ENCODE measurements around the gene PGM2L1. TPM values are rescaled to one million over a fixed set of nuclear protein-coding genes. Genes with fewer than 3 reads are reported as not detected.
"Not testable (repeated sequence)": the region's sequence is repeated elsewhere in the genome, so short reads cannot be mapped to it uniquely, and the experiment has no call there.

PGM2L1 gene
- total and polyA plus RNA-seq, 11 donors = 0.57 to 3.1 (median 1.8) TPM

DNA sequence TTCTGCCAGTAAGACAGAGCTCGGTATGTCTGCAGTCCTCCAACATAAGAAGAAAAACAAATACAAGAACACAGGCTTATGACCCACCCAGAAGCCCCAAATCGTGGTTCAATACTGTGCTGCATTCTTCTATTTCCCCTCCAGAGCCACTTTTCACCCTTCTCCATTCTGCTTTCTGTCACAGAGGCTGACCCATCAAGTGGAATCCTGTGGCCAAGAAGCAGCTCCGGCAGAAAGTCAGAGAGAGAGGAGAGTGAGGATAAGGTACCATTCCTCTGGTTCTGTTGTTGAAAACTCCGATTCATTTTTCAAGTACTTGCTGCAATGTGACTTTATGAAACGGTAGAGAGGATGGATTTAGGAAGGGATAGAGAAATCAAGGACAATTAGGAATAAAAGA, 30.4 kb downstream of the PGM2L1 start:
- Histone ChIP-seq H3K36me3 (peaks cover 0 to 24% (median 13%) of the 10 kb centered on the region in 9 donors), H3K27me3 (no peaks in the 10 kb centered on the region), H3K9me3 (no peaks in the 10 kb centered on the region), H3K4me3 (no peak overlapping the region), H3K27ac (no peak overlapping the region), H3K4me1 (no peaks in the 10 kb centered on the region)
- 82 to 92% (median 86%) methylated on average over 5 of the region's 5 CpGs for WGBS, 4 donors
- DNase-seq (no peak), ATAC-seq (no peak)
- intact Hi-C loops (cut with DNase I) = no loop called here
- no peak for TF ChIP-seq CTCF (IDR thresholded peaks at IDR 0.05)
- no peak for TF ChIP-seq POLR2A (IDR thresholded peaks at IDR 0.05)

- no peaks in the 10 kb centered on the region for H3K27me3 ChIP-seq
- H3K4me1 ChIP-seq = no peaks in the 10 kb centered on the region
- peaks cover 0 to 24% (median 16%) of the 10 kb centered on the region in 9 donors for H3K36me3 ChIP-seq
- TF ChIP-seq POLR2A (IDR thresholded peaks at IDR 0.05) = no peak
- no peak for TF ChIP-seq CTCF (IDR thresholded peaks at IDR 0.05)
- DNase-seq (no peak), ATAC-seq (no peak)
- no peak overlapping the region for H3K4me3 ChIP-seq
- intact Hi-C loops (cut with DNase I) = no loop called here
- H3K9me3 ChIP-seq = no peaks in the 10 kb centered on the region
- no peak overlapping the region for H3K27ac ChIP-seq
- 68 to 90% (median 76%) methylated on average over 2 of the region's 2 CpGs for WGBS, 4 donors
Measured at GRCh38 chr11:74366576-74366975, 31.7 kb downstream of the PGM2L1 start.

- peaks cover 0 to 24% (median 16%) of the 10 kb centered on the region in 9 donors for H3K36me3 ChIP-seq
- H3K27ac ChIP-seq; H3K9me3 ChIP-seq; H3K27me3 ChIP-seq; ATAC-seq; DNase-seq; H3K4me1 ChIP-seq; intact Hi-C loops (cut with DNase I); H3K4me3 ChIP-seq: not testable (repeated sequence)
- WGBS, 4 donors = 86 to 100% (median 100%) methylated on average over 1 to 3 of the region's 3 CpGs
Measured at GRCh38 chr11:74365805-74366204, 32.4 kb downstream of the PGM2L1 start.

- H3K36me3 ChIP-seq = peaks cover 0 to 30% (median 5%) of the 10 kb centered on the region in 9 donors
- H3K4me3 ChIP-seq = no peak overlapping the region
- H3K9me3 ChIP-seq = peaks cover 0 to 7% (median 0%) of the 10 kb centered on the region in 12 donors
- TF ChIP-seq POLR2A (IDR thresholded peaks at IDR 0.05) (no peak), CTCF (IDR thresholded peaks at IDR 0.05) (no peak)
- DNase-seq (no peak), ATAC-seq (no peak)
- WGBS, 4 donors = 90 to 100% (median 94%) methylated on average over 1 of the region's 1 CpG
- H3K4me1 ChIP-seq = no peaks in the 10 kb centered on the region
- intact Hi-C loops (cut with DNase I) = no loop called here
- no peak overlapping the region for H3K27ac ChIP-seq
- H3K27me3 ChIP-seq = no peaks in the 10 kb centered on the region
Measured at GRCh38 chr11:74357449-74357848, 40.8 kb downstream of the PGM2L1 start.

GRCh38 chr11:74355626-74356025, 42.6 kb downstream of the PGM2L1 start:
- H3K4me3 ChIP-seq = no peak overlapping the region
- intact Hi-C loops (cut with DNase I) = no loop called here
- peaks cover 0 to 30% (median 5%) of the 10 kb centered on the region in 9 donors for H3K36me3 ChIP-seq
- 89 to 98% (median 96%) methylated on average over 2 of the region's 2 CpGs for WGBS, 4 donors
- ATAC-seq = no peak
- H3K27ac ChIP-seq = no peak overlapping the region
- H3K4me1 ChIP-seq = no peaks in the 10 kb centered on the region
- no peak for TF ChIP-seq POLR2A (IDR thresholded peaks at IDR 0.05)
- no peak for TF ChIP-seq CTCF (IDR thresholded peaks at IDR 0.05)
- DNase-seq = no peak
- no peaks in the 10 kb centered on the region for H3K27me3 ChIP-seq
- peaks cover 0 to 4% (median 0%) of the 10 kb centered on the region in 12 donors for H3K9me3 ChIP-seq
